SK-N-SH (cell line): ENCODE results near the gene CAVIN3. TPM values are rescaled to one million over a fixed set of nuclear protein-coding genes. Genes with fewer than 3 reads are reported as not detected.

Source experiments
- CTCF ChIA-PET: fragments of 300-600, 350-600 bp; formaldehyde crosslinking; extraction: SDS; loops from one replicate; lab custom pipeline; 2021; lab: Yijun Ruan, JAX
- POLR2A ChIA-PET: fragments of 350-600 bp; sonication (Branson Sonifier 250); formaldehyde crosslinking; extraction: SDS; loops from one replicate; lab custom pipeline; 2020; ENCODE audit warnings: antibody characterized with exemption, inconsistent platforms; lab: Yijun Ruan, JAX
- DNase-seq: peaks from one replicate; pipeline ENCODE4 v3.0.0; 2012
- H2AFZ ChIP-seq: fragments of 200-600 bp; sonication (generic); 2 replicates; pipeline ENCODE4 v1.8.1; 2016; ENCODE audit warnings: antibody characterized with exemption, mild to moderate bottlenecking, low read depth
- H3F3A ChIP-seq: fragments of 200-600 bp; sonication (generic); replicated peaks from 2 replicates; pipeline ENCODE3; 2016; ENCODE audit warnings: antibody characterized with exemption, mild to moderate bottlenecking; ENCODE audit not compliant: insufficient read depth
- H3K27ac ChIP-seq, 2 experiments: fragments of 200-500 bp in 1 of 2; fragments of 200-600 bp in 1 of 2; sonication (Bioruptor generic) in 1 of 2; sonication (generic), shearing (Covaris generic) in 1 of 2; 2 replicates each; pipeline versions ENCODE4 v1.5.1 to v1.6.1; 2014 to 2016; ENCODE audit warnings: low read depth in 2 of 2, inconsistent platforms in 1 of 2, low read length in 1 of 2, mild to moderate bottlenecking in 1 of 2, mixed read lengths in 1 of 2
- H3K27me3 ChIP-seq: fragments of 200-600 bp; sonication (generic), shearing (Covaris generic); 2 replicates; pipeline ENCODE4 v1.6.1; 2016; ENCODE audit warnings: mixed run types; ENCODE audit not compliant: insufficient read depth
- H3K36me3 ChIP-seq, 2 experiments: fragments of 200-500 bp in 1 of 2; fragments of 200-600 bp in 1 of 2; sonication (Bioruptor generic) in 1 of 2; sonication (generic) in 1 of 2; replicated peaks in 1 of 2; 2 replicates each; pipeline versions ENCODE3 to v1.5.1; 2014 to 2016; ENCODE audit warnings: low read length in 1 of 2, mild to moderate bottlenecking in 1 of 2; ENCODE audit not compliant: insufficient read depth in 2 of 2, control insufficient read depth in 1 of 2
- H3K4me1 ChIP-seq, 2 experiments: fragments of 200-500 bp in 1 of 2; fragments of 200-600 bp in 1 of 2; sonication (Bioruptor generic) in 1 of 2; sonication (generic), shearing (Covaris generic) in 1 of 2; 2 replicates each; pipeline versions ENCODE4 v1.5.1 to v1.6.1; 2014 to 2016; ENCODE audit warnings: low read depth in 1 of 2, low read length in 1 of 2, mixed run types in 1 of 2; ENCODE audit not compliant: insufficient read depth in 2 of 2, control insufficient read depth in 1 of 2
- H3K4me2 ChIP-seq: fragments of 200-600 bp; sonication (generic), shearing (Covaris generic); 2 replicates; pipeline ENCODE4 v1.6.1; 2017; ENCODE audit warnings: mixed run types
- H3K4me3 ChIP-seq, 2 experiments: fragments of 200-500 bp in 1 of 2; fragments of 200-600 bp in 1 of 2; sonication (Bioruptor generic) in 1 of 2; sonication (generic), shearing (Covaris generic) in 1 of 2; 2 replicates each; pipeline versions ENCODE4 v1.5.1 to v1.8.1; 2014 to 2016; ENCODE audit warnings: low read depth in 2 of 2, inconsistent platforms in 1 of 2, low read length in 1 of 2, mild to moderate bottlenecking in 1 of 2, mixed read lengths in 1 of 2, moderate library complexity in 1 of 2
- H3K79me2 ChIP-seq: fragments of 200-600 bp; sonication (generic); 2 replicates; pipeline ENCODE4 v1.8.1; 2017; ENCODE audit warnings: mild to moderate bottlenecking; ENCODE audit not compliant: insufficient read depth
- H3K9ac ChIP-seq: fragments of 200-600 bp; sonication (generic); 2 replicates; pipeline ENCODE4 v1.6.1; 2017; ENCODE audit warnings: mixed run types
- H3K9me2 ChIP-seq: fragments of 200-600 bp; sonication (generic); 2 replicates; pipeline ENCODE4 v1.6.1; 2017; ENCODE audit warnings: mixed run types
- H3K9me3 ChIP-seq: fragments of 200-600 bp; sonication (generic); 2 replicates; pipeline ENCODE4 v1.6.1; 2017; ENCODE audit warnings: mixed run types, mild to moderate bottlenecking, moderate library complexity
- H4K20me1 ChIP-seq: fragments of 200-600 bp; sonication (generic); 2 replicates; pipeline ENCODE4 v1.6.1; 2017; ENCODE audit warnings: mild to moderate bottlenecking, mixed run types; ENCODE audit not compliant: insufficient read depth
- EP300 ChIP-seq, 2 experiments: IDR thresholded peaks; 2 replicates each; pipeline versions ENCODE4 v1.4.0 to v1.6.1; 2012; ENCODE audit warnings: borderline replicate concordance in 1 of 2, low read depth in 1 of 2, low read length in 1 of 2
- EZH2phosphoT487 ChIP-seq: fragments of 200-600 bp; sonication (generic); IDR thresholded peaks from 2 replicates; pipeline ENCODE4 v1.6.1; 2017; ENCODE audit warnings: low read depth, mixed run types, mild to moderate bottlenecking, antibody characterized with exemption, moderate library complexity, borderline replicate concordance
- FOSL2 ChIP-seq: IDR thresholded peaks from 2 replicates; pipeline ENCODE4 v1.4.0; 2012; ENCODE audit warnings: low read depth, mild to moderate bottlenecking, moderate library complexity, borderline replicate concordance
- FOXJ3 ChIP-seq: sonication (generic); formaldehyde crosslinking; IDR thresholded peaks from 2 replicates; pipeline ENCODE4 v1.5.1; 2020; ENCODE audit warnings: mild to moderate bottlenecking, missing genetic modification reagents
- GABPA ChIP-seq: IDR thresholded peaks from 2 replicates; pipeline ENCODE4 v1.4.0; 2012; ENCODE audit warnings: low read depth, mild to moderate bottlenecking
- IRF3 ChIP-seq: fragments of 150-350 bp; IDR thresholded peaks from 2 replicates; pipeline ENCODE4 v1.6.1; 2016; ENCODE audit warnings: mild to moderate bottlenecking, low read depth, low read length
- JUND ChIP-seq: IDR thresholded peaks from 2 replicates; pipeline ENCODE4 v1.4.0; 2012
- MEF2A ChIP-seq: IDR thresholded peaks from 2 replicates; pipeline ENCODE4 v1.4.0; 2012; ENCODE audit warnings: low read depth, borderline replicate concordance
- MXI1 ChIP-seq: IDR thresholded peaks from 2 replicates; pipeline ENCODE4 v1.6.1; 2012; ENCODE audit warnings: mild to moderate bottlenecking, low read depth, low read length, improper control_type of control experiment
- NFIC ChIP-seq: IDR thresholded peaks from 2 replicates; pipeline ENCODE4 v1.4.0; 2012; ENCODE audit warnings: borderline replicate concordance
- NRF1 ChIP-seq: IDR thresholded peaks from 2 replicates; pipeline ENCODE4 v1.6.1; 2012; ENCODE audit warnings: low read depth, mild to moderate bottlenecking, low read length
- PBX3 ChIP-seq: IDR thresholded peaks from 2 replicates; pipeline ENCODE4; 2012
- POLR2AphosphoS5 ChIP-seq: IDR thresholded peaks from 2 replicates; pipeline ENCODE4 v1.6.1; 2012; ENCODE audit warnings: low read depth, low read length
- RCOR1 ChIP-seq: fragments of 150-350 bp; IDR thresholded peaks from 2 replicates; pipeline ENCODE4 v1.6.1; 2017; ENCODE audit warnings: antibody characterized with exemption, low read length
- RFX5 ChIP-seq: IDR thresholded peaks from 2 replicates; pipeline ENCODE4 v1.6.1; 2012; ENCODE audit warnings: mild to moderate bottlenecking, improper control_type of control experiment, low read length
- SIN3A ChIP-seq: IDR thresholded peaks from 2 replicates; pipeline ENCODE4 v1.6.1; 2012; ENCODE audit warnings: low read depth, mild to moderate bottlenecking, low read length, moderate library complexity, borderline replicate concordance
- SMC3 ChIP-seq: IDR thresholded peaks from 2 replicates; pipeline ENCODE4 v1.6.1; 2012; ENCODE audit warnings: low read depth, low read length, improper control_type of control experiment
- TCF12 ChIP-seq: IDR thresholded peaks from 2 replicates; pipeline ENCODE4 v1.4.0; 2012
- WGBS: methylation state at CpG from one replicate; pipeline ENCODE4 v1.1.6; 2017; ENCODE audit warnings: low lambda C conversion rate; 5-methylcytosine and 5-hydroxymethylcytosine counted together
- polyA plus RNA-seq, 3 experiments: library from polyadenylated mRNA; depleted of rRNA; stranded (reverse); fragments of >200 nt; gene quantifications; 2 replicates each; pipeline ENCODE4 v1.2.3, GENCODE V29; 2012

Gene CAVIN3
- polyA plus RNA-seq, 1 of the 3 experiments (the other 2 are of a cell fraction): 23.5 TPM

DNA sequence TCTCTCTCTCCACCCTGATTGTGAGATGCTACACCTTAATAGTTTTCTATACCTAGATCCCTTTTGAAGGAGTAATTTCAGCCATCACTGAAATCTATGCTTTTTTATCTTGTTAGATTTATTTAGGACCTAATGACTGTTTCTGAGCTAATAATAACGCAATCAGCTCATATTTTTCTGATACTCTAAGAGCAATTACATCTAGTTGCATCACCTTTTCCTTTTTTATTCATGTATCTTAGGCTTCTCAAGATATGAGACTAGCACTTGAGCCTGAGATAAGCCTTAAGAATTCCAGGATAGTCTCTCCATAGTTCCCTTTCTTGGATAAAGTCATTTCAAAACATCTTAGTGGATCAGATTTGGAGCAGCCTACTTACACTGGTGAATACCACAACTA is 25.1 kb upstream of the CAVIN3 start (continued):
- TF ChIP-seq PBX3: no peak
- TF ChIP-seq NFIC: no peak
- no peak for TF ChIP-seq FOXJ3 (CRISPR knock-in tag)
- TF ChIP-seq NRF1: no peak
- no peak for TF ChIP-seq GABPA
- no peak for TF ChIP-seq IRF3
- TF ChIP-seq MEF2A: no peak

GRCh38 chr11:6336293-6336692 is 16.0 kb upstream of the CAVIN3 start:
- WGBS: under 1% methylated on average over 3 of the region's 3 CpGs
- H3K9me3 ChIP-seq: no peaks in the 10 kb centered on the region
- peaks cover 0 to 2% of the 10 kb centered on the region in 2 experiments; a peak in 2 of 4 replicates for H3K4me1 ChIP-seq
- H3K9ac ChIP-seq: no peak overlapping the region
- no peak overlapping the region for H3K4me2 ChIP-seq
- no peaks in the 10 kb centered on the region for H3K36me3 ChIP-seq
- peaks cover 23% of the 10 kb centered on the region; the same call in 1 of the 2 replicates for H3K27me3 ChIP-seq
- no peak for DNase-seq
- H3K9me2 ChIP-seq: no peaks in the 10 kb centered on the region
- no peaks in the 10 kb centered on the region for H3K79me2 ChIP-seq
- ChIA-PET POLR2A (no interaction called here), CTCF (interaction anchor here (1.8 to 5.2 kb wide), 3 partner anchors 17 to 18 kb away, joined by 5 to 20 read pairs (median 12); no protein-coding TSS in a partner anchor)
- no peak overlapping the region for H2AFZ ChIP-seq
- TF ChIP-seq MEF2A (no peak), GABPA (no peak), NRF1 (no peak), MXI1 (no peak), SIN3A (no peak), POLR2AphosphoS5 (no peak), EZH2phosphoT487 (no peak), FOXJ3 (CRISPR knock-in tag) (no peak), SMC3 (no peak), NFIC (no peak), FOSL2 (no peak), JUND (no peak), EP300 (IDR thresholded peaks at IDR 0.05; ENCODE audit: borderline replicate concordance in 1 of 2, low read depth in 1 of 2, low read length in 1 of 2) (no peak), RFX5 (no peak), PBX3 (no peak), TCF12 (no peak), RCOR1 (no peak)
- H3K27ac ChIP-seq: no peak overlapping the region
- H3K4me3 ChIP-seq: no peak overlapping the region
- no peaks in the 10 kb centered on the region for H3F3A ChIP-seq
- H4K20me1 ChIP-seq: no peaks in the 10 kb centered on the region
